PC-9 (cell line): ENCODE measurements around the gene DDX49.

Source experiments
- EZH2 ChIP-seq: fragments of 200-600 bp; sonication (generic); IDR thresholded peaks from 2 replicates; pipeline ENCODE4 v1.8.0; 2017; ENCODE audit warnings: antibody characterized with exemption, low read depth
- TF ChIP-seq, protein P1 (sequence below): fragments of 200-600 bp; sonication (generic); conservative IDR thresholded peaks from 2 replicates; pipeline ENCODE4 v1.6.1; 2017; ENCODE audit warnings: mixed run types, antibody characterized with exemption, mild to moderate bottlenecking, moderate library complexity

DNA sequence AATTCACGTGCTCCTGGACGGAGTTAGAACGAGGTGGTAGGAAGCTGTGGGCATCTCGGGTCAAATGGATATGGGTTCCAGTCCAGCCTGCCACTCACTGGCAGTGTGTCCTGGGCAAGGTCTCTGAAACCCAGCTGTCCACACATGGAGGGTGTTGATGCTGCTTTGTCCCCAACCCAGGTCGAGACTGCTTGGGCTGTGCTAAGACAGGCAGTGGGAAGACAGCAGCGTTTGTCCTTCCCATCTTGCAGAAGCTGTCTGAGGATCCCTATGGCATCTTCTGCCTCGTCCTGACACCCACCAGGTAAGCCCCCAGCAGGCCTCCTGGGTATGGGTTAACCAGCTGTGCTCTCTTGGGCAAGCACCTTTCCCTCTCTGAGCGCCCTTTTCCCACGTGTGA, 885 bp downstream of the DDX49 start:
- TF ChIP-seq, protein P1, sequence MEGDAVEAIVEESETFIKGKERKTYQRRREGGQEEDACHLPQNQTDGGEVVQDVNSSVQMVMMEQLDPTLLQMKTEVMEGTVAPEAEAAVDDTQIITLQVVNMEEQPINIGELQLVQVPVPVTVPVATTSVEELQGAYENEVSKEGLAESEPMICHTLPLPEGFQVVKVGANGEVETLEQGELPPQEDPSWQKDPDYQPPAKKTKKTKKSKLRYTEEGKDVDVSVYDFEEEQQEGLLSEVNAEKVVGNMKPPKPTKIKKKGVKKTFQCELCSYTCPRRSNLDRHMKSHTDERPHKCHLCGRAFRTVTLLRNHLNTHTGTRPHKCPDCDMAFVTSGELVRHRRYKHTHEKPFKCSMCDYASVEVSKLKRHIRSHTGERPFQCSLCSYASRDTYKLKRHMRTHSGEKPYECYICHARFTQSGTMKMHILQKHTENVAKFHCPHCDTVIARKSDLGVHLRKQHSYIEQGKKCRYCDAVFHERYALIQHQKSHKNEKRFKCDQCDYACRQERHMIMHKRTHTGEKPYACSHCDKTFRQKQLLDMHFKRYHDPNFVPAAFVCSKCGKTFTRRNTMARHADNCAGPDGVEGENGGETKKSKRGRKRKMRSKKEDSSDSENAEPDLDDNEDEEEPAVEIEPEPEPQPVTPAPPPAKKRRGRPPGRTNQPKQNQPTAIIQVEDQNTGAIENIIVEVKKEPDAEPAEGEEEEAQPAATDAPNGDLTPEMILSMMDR = no peak
- no peak for TF ChIP-seq EZH2
